Activated B cell treated with CpG ODN at 0.5 μM for 24 hours (primary cell): Measurements from ENCODE around the gene KCNJ15. TPM values are rescaled to one million over a fixed set of nuclear protein-coding genes. Genes with fewer than 3 reads are reported as not detected.

Experiments
- ATAC-seq: fragments of 200-7000 bp; cut with Tn5 transposase; one replicate; pipeline ENCODE4 v1.10.0; 2021; ENCODE audit warnings: low read depth, mild to moderate bottlenecking, moderate library complexity
- CTCF ChIA-PET: fragments of 350-600 bp; sonication (Branson Sonifier 250); formaldehyde crosslinking; loops from one replicate; lab custom pipeline; 2021; ENCODE audit warnings: antibody characterized with exemption; lab: Charles Lee
- POLR2A ChIA-PET: fragments of 350-600 bp; sonication (Branson Sonifier 250); formaldehyde crosslinking; loops from one replicate; lab custom pipeline; 2021; ENCODE audit warnings: antibody characterized with exemption; lab: Charles Lee
- DNase-seq: peaks from one replicate; pipeline ENCODE4 v3.0.0; 2022
- H3K27ac Mint-ChIP-seq: one replicate; pipeline ENCODE4 v1.8.0; 2020; ENCODE audit warnings: mixed read lengths
- H3K27me3 Mint-ChIP-seq: one replicate; pipeline ENCODE4 v1.8.0; 2021; ENCODE audit warnings: mixed read lengths
- H3K36me3 Mint-ChIP-seq: one replicate; pipeline ENCODE4 v1.8.0; 2021; ENCODE audit warnings: low read depth, mixed read lengths
- H3K4me1 Mint-ChIP-seq: one replicate; pipeline ENCODE4 v1.8.0; 2021; ENCODE audit warnings: mixed read lengths
- H3K4me3 Mint-ChIP-seq: one replicate; pipeline ENCODE4 v1.8.0; 2020; ENCODE audit warnings: mild to moderate bottlenecking, mixed read lengths
- H3K9me3 Mint-ChIP-seq: one replicate; pipeline ENCODE4 v1.8.0; 2020; ENCODE audit warnings: mixed read lengths
- intact Hi-C: fragments of 100-400 bp; cut with micrococcal nuclease; formaldehyde crosslinking; loops from one replicate; pipeline ENCODE4 v1.15.1; 2024
- total RNA-seq: library from RNA; stranded (reverse); gene quantifications from 2 replicates; pipeline ENCODE4 v1.2.3, GENCODE V29; 2022
- TF ChIP-seq, protein P1 (sequence below): fragments of 200-600 bp; IDR thresholded peaks from one replicate; pipeline ENCODE4 v1.8.0; 2022; ENCODE audit warnings: antibody characterized with exemption, mild to moderate bottlenecking

KCNJ15 gene
- total RNA-seq, 1 donor from 2014 or later: not detected

- Mint-ChIP-seq H3K27me3 (no peaks in the 10 kb centered on the region), H3K27ac (no peak overlapping the region), H3K4me3 (no peak overlapping the region), H3K9me3 (peaks cover 2% of the 10 kb centered on the region), H3K36me3 (no peaks in the 10 kb centered on the region), H3K4me1 (no peaks in the 10 kb centered on the region)
- no peak for ATAC-seq
- TF ChIP-seq, protein P1, sequence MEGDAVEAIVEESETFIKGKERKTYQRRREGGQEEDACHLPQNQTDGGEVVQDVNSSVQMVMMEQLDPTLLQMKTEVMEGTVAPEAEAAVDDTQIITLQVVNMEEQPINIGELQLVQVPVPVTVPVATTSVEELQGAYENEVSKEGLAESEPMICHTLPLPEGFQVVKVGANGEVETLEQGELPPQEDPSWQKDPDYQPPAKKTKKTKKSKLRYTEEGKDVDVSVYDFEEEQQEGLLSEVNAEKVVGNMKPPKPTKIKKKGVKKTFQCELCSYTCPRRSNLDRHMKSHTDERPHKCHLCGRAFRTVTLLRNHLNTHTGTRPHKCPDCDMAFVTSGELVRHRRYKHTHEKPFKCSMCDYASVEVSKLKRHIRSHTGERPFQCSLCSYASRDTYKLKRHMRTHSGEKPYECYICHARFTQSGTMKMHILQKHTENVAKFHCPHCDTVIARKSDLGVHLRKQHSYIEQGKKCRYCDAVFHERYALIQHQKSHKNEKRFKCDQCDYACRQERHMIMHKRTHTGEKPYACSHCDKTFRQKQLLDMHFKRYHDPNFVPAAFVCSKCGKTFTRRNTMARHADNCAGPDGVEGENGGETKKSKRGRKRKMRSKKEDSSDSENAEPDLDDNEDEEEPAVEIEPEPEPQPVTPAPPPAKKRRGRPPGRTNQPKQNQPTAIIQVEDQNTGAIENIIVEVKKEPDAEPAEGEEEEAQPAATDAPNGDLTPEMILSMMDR: no peak
- CTCF ChIA-PET: no interaction called here
- DNase-seq: no peak
- POLR2A ChIA-PET: no interaction called here
- intact Hi-C loops: no loop called here
Measured at GRCh38 chr21:38319781-38320180, 63.0 kb downstream of the KCNJ15 start.

- intact Hi-C loops: no loop called here
- DNase-seq (no peak), ATAC-seq (no peak)
- Mint-ChIP-seq H3K9me3 (peaks cover 2% of the 10 kb centered on the region), H3K27ac (no peak overlapping the region), H3K27me3 (no peaks in the 10 kb centered on the region), H3K36me3 (no peaks in the 10 kb centered on the region), H3K4me3 (no peak overlapping the region), H3K4me1 (no peaks in the 10 kb centered on the region)
- ChIA-PET POLR2A (no interaction called here), CTCF (no interaction called here)
- TF ChIP-seq, protein P1: no peak
Measured at GRCh38 chr21:38321568-38321967, 64.8 kb downstream of the KCNJ15 start.

DNA sequence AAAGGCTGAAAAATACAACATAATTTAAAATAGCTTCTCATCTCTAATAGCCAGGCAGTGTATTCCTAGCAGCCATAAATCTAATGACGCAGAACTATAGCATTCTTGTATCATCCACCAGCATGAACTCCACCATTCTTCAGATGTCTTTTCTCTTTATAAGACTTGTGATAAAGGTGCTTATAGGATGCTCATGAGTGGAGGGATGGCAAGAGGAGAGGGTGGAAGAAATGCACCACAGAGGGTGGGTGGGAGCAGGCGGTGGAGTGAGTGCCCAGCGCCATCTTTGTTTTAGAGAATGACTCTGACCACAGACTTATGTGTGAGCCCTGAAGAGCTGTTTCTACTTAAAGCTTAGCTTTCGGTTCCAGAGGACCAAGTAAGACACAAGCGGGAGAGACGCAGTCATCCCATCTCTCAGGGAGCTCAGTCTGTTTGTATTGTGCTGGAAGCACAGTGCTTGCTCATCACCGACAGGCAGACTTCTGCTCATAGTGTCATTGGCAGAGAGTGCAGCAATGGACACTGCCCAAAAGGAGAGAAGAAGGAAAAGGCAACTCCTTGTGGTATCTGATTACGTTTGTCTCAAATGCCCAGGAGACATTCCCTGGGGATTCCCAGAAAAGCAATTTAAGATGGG lies 65.6 kb downstream of the KCNJ15 start:
- POLR2A ChIA-PET: no interaction called here
- TF ChIP-seq, protein P1: no peak

DNA sequence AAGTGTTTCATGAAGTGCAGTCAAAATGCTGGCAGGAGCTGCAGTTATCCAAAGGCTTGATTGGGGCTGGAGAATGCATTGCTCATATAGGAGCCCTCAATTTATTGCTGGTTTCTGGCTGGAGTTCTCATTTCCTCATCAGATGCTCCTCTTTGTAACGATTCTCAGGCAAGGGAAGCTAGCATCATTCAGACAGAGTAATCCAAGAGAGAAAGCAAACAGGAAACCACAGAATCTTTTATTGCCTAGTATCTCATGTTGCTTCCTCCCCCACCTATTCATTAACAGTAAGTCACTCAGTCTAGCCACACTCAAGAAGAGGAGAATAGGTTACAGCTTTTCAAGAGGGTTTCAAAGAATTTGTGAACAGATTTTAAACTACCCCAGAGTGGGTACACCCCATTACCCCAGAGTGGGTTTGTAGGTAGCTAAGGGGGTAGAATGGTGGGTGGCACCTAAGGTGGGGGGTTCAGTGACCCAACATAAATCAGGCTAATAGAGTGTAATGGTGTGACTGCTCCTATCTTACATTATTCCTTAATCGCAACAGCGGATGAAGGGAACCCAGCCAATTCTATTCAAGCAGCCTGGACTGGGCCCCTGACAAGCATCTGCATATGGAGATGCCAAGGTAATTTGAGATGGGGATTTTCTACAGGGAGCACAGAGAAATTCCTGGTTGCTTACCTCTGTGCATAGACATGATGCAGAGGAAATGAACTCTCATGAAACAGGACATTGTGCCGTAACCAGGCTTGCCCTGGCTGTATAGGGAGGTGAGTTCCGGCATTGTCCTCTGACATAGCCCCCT lies 67.1 kb downstream of the KCNJ15 start:
- Mint-ChIP-seq H3K4me3 (no peak overlapping the region), H3K27me3 (no peaks in the 10 kb centered on the region), H3K9me3 (peaks cover 2% of the 10 kb centered on the region), H3K36me3 (no peaks in the 10 kb centered on the region), H3K4me1 (no peaks in the 10 kb centered on the region), H3K27ac (no peak overlapping the region)
- no peak for DNase-seq
- intact Hi-C loops: no loop called here
- ChIA-PET POLR2A (no interaction called here), CTCF (no interaction called here)
- TF ChIP-seq, protein P1: no peak
- ATAC-seq: no peak

More for the DNA sequence above, 65.6 kb downstream of the KCNJ15 start:
- no peak for DNase-seq
- Mint-ChIP-seq H3K27ac (no peak overlapping the region), H3K4me1 (no peaks in the 10 kb centered on the region), H3K27me3 (no peaks in the 10 kb centered on the region), H3K9me3 (peaks cover 2% of the 10 kb centered on the region), H3K36me3 (no peaks in the 10 kb centered on the region), H3K4me3 (no peak overlapping the region)
- intact Hi-C loops: no loop called here
- no peak for ATAC-seq
- CTCF ChIA-PET: no interaction called here

GRCh38 chr21:38325216-38325615 lies 68.4 kb downstream of the KCNJ15 start:
- H3K4me1 Mint-ChIP-seq: no peaks in the 10 kb centered on the region
- H3K36me3 Mint-ChIP-seq: no peaks in the 10 kb centered on the region
- POLR2A ChIA-PET: no interaction called here

More at GRCh38 chr21:38325216-38325615, 68.4 kb downstream of the KCNJ15 start:
- ATAC-seq (no peak), DNase-seq (no peak)
- TF ChIP-seq, protein P1: no peak
- intact Hi-C loops: no loop called here
- Mint-ChIP-seq H3K4me3 (no peak overlapping the region), H3K27me3 (no peaks in the 10 kb centered on the region), H3K27ac (no peak overlapping the region), H3K9me3 (peaks cover 2% of the 10 kb centered on the region)
- CTCF ChIA-PET: no interaction called here
